HCT116 (cell line): ENCODE measurements around the gene CALCOCO2. TPM values are rescaled to one million over a fixed set of nuclear protein-coding genes. Genes with fewer than 3 reads are reported as not detected.

ENCODE experiments used
- ATAC-seq: fragments of 200-7000 bp; cut with Tn5 transposase; 2 replicates; pipeline ENCODE4 v1.9.1; 2020; ENCODE audit warnings: mild to moderate bottlenecking, moderate library complexity
- BruUV-seq: library from RNA; stranded (reverse); fragments of 400-500 nt; replicated peaks from 2 replicates; lab custom pipeline; 2021; lab: Mats Ljungman, UMichigan
- CTCF ChIA-PET: fragments of 300-600 bp; sonication (Branson Sonifier 250); formaldehyde crosslinking; loops from one replicate; lab custom pipeline; 2021; ENCODE audit warnings: antibody characterized with exemption; lab: Charles Lee
- POLR2A ChIA-PET: fragments of 300-600, 350-600 bp; sonication (Branson Sonifier 250); formaldehyde crosslinking; loops from one replicate; lab custom pipeline; 2021; ENCODE audit warnings: antibody characterized with exemption; lab: Charles Lee
- RAD21 ChIA-PET, 2 experiments: fragments of 300-600 bp; sonication (Branson Sonifier 250); formaldehyde crosslinking; loops; one replicate each; lab custom pipeline; 2023; ENCODE audit warnings: low total read pairs in 2 of 2; ENCODE audit not compliant: uncharacterized antibody in 2 of 2, unreplicated experiment in 2 of 2, low non-redundant PET in 1 of 2; lab: Charles Lee
- DNase-seq: peaks from one replicate; pipeline ENCODE4 v3.0.0-alpha.2; 2010; ENCODE audit warnings: low read depth, low spot score
- H2AFZ ChIP-seq: fragments of 200-600 bp; shearing (Covaris generic), sonication (generic); 2 replicates; pipeline ENCODE4 v1.6.1; 2017; ENCODE audit warnings: low read depth, mixed run types, mixed read lengths, antibody characterized with exemption, low read length; ENCODE audit not compliant: poor library complexity, severe bottlenecking
- H3K27ac ChIP-seq: 2 replicates; pipeline ENCODE4 v1.5.1; 2012; ENCODE audit warnings: low read depth, low read length
- H3K27me3 ChIP-seq: fragments of 200-600 bp; sonication (generic); 2 replicates; pipeline ENCODE4 v1.6.1; 2016; ENCODE audit warnings: mixed run types, low read length, mixed read lengths; ENCODE audit not compliant: insufficient read depth
- H3K36me3 ChIP-seq, 2 experiments: fragments of 200-500 bp in 1 of 2; fragments of 200-600 bp in 1 of 2; sonication (Bioruptor generic) in 1 of 2; sonication (generic) in 1 of 2; 2 replicates each; pipeline versions ENCODE4 v1.5.1 to v1.6.1; 2014 to 2016; ENCODE audit warnings: low read length in 2 of 2, inconsistent platforms in 1 of 2, mixed read lengths in 1 of 2, mixed run types in 1 of 2; ENCODE audit not compliant: insufficient read depth in 2 of 2, control insufficient read depth in 1 of 2
- H3K4me1 ChIP-seq, 2 experiments: fragments of 200-600 bp in 1 of 2; sonication (generic) in 1 of 2; 2 replicates each; pipeline versions ENCODE4 v1.5.1 to v1.6.1; 2012 to 2017; ENCODE audit warnings: low read length in 2 of 2, inconsistent platforms in 1 of 2, mild to moderate bottlenecking in 1 of 2, mixed read lengths in 1 of 2, mixed run types in 1 of 2, moderate library complexity in 1 of 2; ENCODE audit not compliant: insufficient read depth in 2 of 2, control insufficient read depth in 1 of 2
- H3K4me2 ChIP-seq: fragments of 200-600 bp; sonication (generic); 2 replicates; pipeline ENCODE4 v1.6.1; 2017; ENCODE audit warnings: mixed run types, low read length, mixed read lengths
- H3K4me3 ChIP-seq, 2 experiments: fragments of 200-600 bp in 1 of 2; sonication (generic) in 1 of 2; replicated peaks in 1 of 2; 2 replicates each; pipeline ENCODE4 v1.5.1; 2011 to 2016; ENCODE audit warnings: low read length in 2 of 2, control low read depth in 1 of 2, low read depth in 1 of 2, mild to moderate bottlenecking in 1 of 2, mixed read lengths in 1 of 2, mixed run types in 1 of 2
- H3K79me2 ChIP-seq: fragments of 200-600 bp; sonication (generic); 2 replicates; pipeline ENCODE4 v1.6.1; 2017; ENCODE audit warnings: mild to moderate bottlenecking, mixed run types, low read length, moderate library complexity, mixed read lengths; ENCODE audit not compliant: insufficient read depth
- H3K9ac ChIP-seq: fragments of 200-600 bp; sonication (generic); 2 replicates; pipeline ENCODE4 v1.6.1; 2016; ENCODE audit warnings: low read length, mixed read lengths
- H3K9me2 ChIP-seq: fragments of 200-600 bp; sonication (generic), shearing (Covaris generic); 2 replicates; pipeline ENCODE4 v1.6.1; 2017; ENCODE audit warnings: mixed run types, mild to moderate bottlenecking, moderate library complexity; ENCODE audit not compliant: insufficient read depth
- H3K9me3 ChIP-seq, 2 experiments: fragments of 200-500 bp in 1 of 2; fragments of 200-600 bp in 1 of 2; sonication (Bioruptor generic) in 1 of 2; sonication (generic) in 1 of 2; 2 replicates each; pipeline ENCODE4 v1.6.1; 2014 to 2017; ENCODE audit warnings: low read length in 2 of 2, mixed read lengths in 2 of 2, inconsistent platforms in 1 of 2, low read depth in 1 of 2, mild to moderate bottlenecking in 1 of 2, mixed run types in 1 of 2, moderate library complexity in 1 of 2; ENCODE audit not compliant: control insufficient read depth in 1 of 2, insufficient read depth in 1 of 2
- H4K20me1 ChIP-seq: fragments of 200-600 bp; sonication (generic), shearing (Covaris generic); 2 replicates; pipeline ENCODE4 v1.6.1; 2017; ENCODE audit warnings: mixed run types, mild to moderate bottlenecking, moderate library complexity; ENCODE audit not compliant: insufficient read depth
- CBX3 ChIP-seq: IDR thresholded peaks from 2 replicates; pipeline ENCODE4 v1.6.1; 2012; ENCODE audit warnings: low read depth
- EGR1 ChIP-seq: IDR thresholded peaks from 2 replicates; pipeline ENCODE4 v1.6.1; 2012; ENCODE audit warnings: low read depth
- EZH2 ChIP-seq: fragments of 200-600 bp; sonication (generic); IDR thresholded peaks from 2 replicates; pipeline ENCODE4 v1.6.1; 2017; ENCODE audit warnings: antibody characterized with exemption, mixed run types
- EZH2phosphoT487 ChIP-seq: fragments of 200-600 bp; IDR thresholded peaks from 2 replicates; pipeline ENCODE4 v1.6.1; 2018; ENCODE audit warnings: antibody characterized with exemption, borderline replicate concordance
- JUND ChIP-seq: IDR thresholded peaks from 2 replicates; pipeline ENCODE4 v1.6.1; 2012
- MAX ChIP-seq: IDR thresholded peaks from 2 replicates; pipeline ENCODE4 v1.6.1; 2012
- SIN3A ChIP-seq: IDR thresholded peaks from 2 replicates; pipeline ENCODE4 v1.6.1; 2012; ENCODE audit warnings: low read depth
- SP1 ChIP-seq: IDR thresholded peaks from 2 replicates; pipeline ENCODE4 v1.6.1; 2012; ENCODE audit warnings: low read depth
- SRF ChIP-seq: IDR thresholded peaks from 2 replicates; pipeline ENCODE4 v1.6.1; 2012; ENCODE audit warnings: low read depth
- TCF7L2 ChIP-seq: IDR thresholded peaks from 2 replicates; pipeline ENCODE4 v1.7.0; 2011; ENCODE audit warnings: borderline replicate concordance, inconsistent platforms; ENCODE audit not compliant: insufficient read depth, insufficient read length; ENCODE audit errors: extremely low read depth
- ZBTB33 ChIP-seq: IDR thresholded peaks from 2 replicates; pipeline ENCODE4 v1.6.1; 2011; ENCODE audit warnings: mild to moderate bottlenecking, low read length, moderate library complexity; ENCODE audit not compliant: insufficient replicate concordance; ENCODE audit errors: extremely low read depth
- ZFX ChIP-seq: fragments of 450-650 bp; IDR thresholded peaks from 2 replicates; pipeline ENCODE4 v1.6.1; 2017
- ZNF274 ChIP-seq: fragments of 200-500 bp; sonication (Bioruptor generic); IDR thresholded peaks from 2 replicates; pipeline ENCODE4 v1.6.1; 2014; ENCODE audit warnings: mild to moderate bottlenecking, low read depth, low read length, inconsistent platforms
- intact Hi-C: fragments of 100-400 bp; cut with micrococcal nuclease; formaldehyde crosslinking; loops from 2 replicates; pipeline ENCODE4 v1.10.0; 2022
- total RNA-seq: library from RNA; stranded (reverse); gene quantifications from one replicate; pipeline ENCODE4 v1.2.1, GENCODE V29; 2021; ENCODE audit not compliant: unreplicated experiment
- TF ChIP-seq, protein P1 (sequence below), 3 experiments: fragments of 200-600 bp in 1 of 3; sonication (generic) in 1 of 3; IDR thresholded peaks in 2 of 3; conservative IDR thresholded peaks in 1 of 3; 2 replicates each; pipeline ENCODE4 v1.5.1; 2012 to 2017; ENCODE audit warnings: low read depth in 2 of 3, low read length in 2 of 3, antibody characterized with exemption in 1 of 3, borderline replicate concordance in 1 of 3, control low read depth in 1 of 3, mild to moderate bottlenecking in 1 of 3, mixed read lengths in 1 of 3, mixed run types in 1 of 3, moderate library complexity in 1 of 3; ENCODE audit not compliant: insufficient read depth in 1 of 3
- TF ChIP-seq, protein P2 (sequence below): IDR thresholded peaks from 2 replicates; pipeline ENCODE4 v1.6.1; 2012

Gene CALCOCO2
- total RNA-seq, 1 experiment from 2014 or later: 151 TPM

GRCh38 chr17:48799069-48799723 is 31.6 kb upstream of the CALCOCO2 start:
- RAD21 ChIA-PET: no interaction called here
- CTCF ChIA-PET: interaction anchor here (1.0 to 1.8 kb wide), 5 partner anchors 8 to 121 kb away, joined by 5 to 7 read pairs (median 5); no protein-coding TSS in a partner anchor
- no peaks in the 10 kb centered on the region for H3K9me3 ChIP-seq
- BruUV-seq: no TSS peak
- no peak overlapping the region for H3K9ac ChIP-seq
- no peak overlapping the region for H3K4me2 ChIP-seq
- no peaks in the 10 kb centered on the region for H4K20me1 ChIP-seq
- no peaks in the 10 kb centered on the region for H3K9me2 ChIP-seq
- POLR2A ChIA-PET: no interaction called here
- no peaks in the 10 kb centered on the region for H3K27me3 ChIP-seq
- no peaks in the 10 kb centered on the region for H3K79me2 ChIP-seq
- DNase-seq (no peak), ATAC-seq (no peak)
- TF ChIP-seq EZH2 (no peak), SRF (no peak), MAX (no peak), EGR1 (no peak), TCF7L2 (no peak), EZH2phosphoT487 (no peak), SIN3A (no peak), SP1 (no peak)
- no peak overlapping the region for H3K4me3 ChIP-seq
- H3K36me3 ChIP-seq: no peaks in the 10 kb centered on the region
- peaks cover 16 to 22% of the 10 kb centered on the region in 2 experiments for H3K4me1 ChIP-seq
- H3K27ac ChIP-seq: no peak overlapping the region
- H2AFZ ChIP-seq: no peak overlapping the region
- intact Hi-C loops: loop anchor here (10.0 kb wide), 2 partner anchors 644 to 774 kb away; no protein-coding TSS in a partner anchor

- Histone ChIP-seq H3K4me2 (no peak overlapping the region), H3K27me3 (no peaks in the 10 kb centered on the region), H2AFZ (no peak overlapping the region), H3K4me3 (no peak overlapping the region), H4K20me1 (no peaks in the 10 kb centered on the region), H3K4me1 (peaks cover 15 to 23% of the 10 kb centered on the region in 2 experiments), H3K27ac (no peak overlapping the region)
- ChIA-PET POLR2A (no interaction called here), CTCF (interaction anchor here (1.7 kb wide), 1 partner anchor 78 kb away, joined by 5 read pairs; no protein-coding TSS in a partner anchor), RAD21 (no interaction called here)
- intact Hi-C loops: no loop called here
- TF ChIP-seq, protein P1, sequence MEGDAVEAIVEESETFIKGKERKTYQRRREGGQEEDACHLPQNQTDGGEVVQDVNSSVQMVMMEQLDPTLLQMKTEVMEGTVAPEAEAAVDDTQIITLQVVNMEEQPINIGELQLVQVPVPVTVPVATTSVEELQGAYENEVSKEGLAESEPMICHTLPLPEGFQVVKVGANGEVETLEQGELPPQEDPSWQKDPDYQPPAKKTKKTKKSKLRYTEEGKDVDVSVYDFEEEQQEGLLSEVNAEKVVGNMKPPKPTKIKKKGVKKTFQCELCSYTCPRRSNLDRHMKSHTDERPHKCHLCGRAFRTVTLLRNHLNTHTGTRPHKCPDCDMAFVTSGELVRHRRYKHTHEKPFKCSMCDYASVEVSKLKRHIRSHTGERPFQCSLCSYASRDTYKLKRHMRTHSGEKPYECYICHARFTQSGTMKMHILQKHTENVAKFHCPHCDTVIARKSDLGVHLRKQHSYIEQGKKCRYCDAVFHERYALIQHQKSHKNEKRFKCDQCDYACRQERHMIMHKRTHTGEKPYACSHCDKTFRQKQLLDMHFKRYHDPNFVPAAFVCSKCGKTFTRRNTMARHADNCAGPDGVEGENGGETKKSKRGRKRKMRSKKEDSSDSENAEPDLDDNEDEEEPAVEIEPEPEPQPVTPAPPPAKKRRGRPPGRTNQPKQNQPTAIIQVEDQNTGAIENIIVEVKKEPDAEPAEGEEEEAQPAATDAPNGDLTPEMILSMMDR (IDR thresholded peaks at IDR 0.05 in 2 of 3, conservative IDR thresholded peaks at IDR 0.05 in 1 of 3; ENCODE audit: borderline replicate concordance in 1 of 3, insufficient read depth in 1 of 3, low read depth in 2 of 3, low read length in 2 of 3): no peak
- TF ChIP-seq CBX3: no peak
- TF ChIP-seq MAX: no peak
- no peak for TF ChIP-seq ZBTB33
- no peak for TF ChIP-seq ZNF274
- no peak for TF ChIP-seq ZFX
- TF ChIP-seq JUND: no peak
- no peak for TF ChIP-seq SIN3A
- TF ChIP-seq, protein P2, sequence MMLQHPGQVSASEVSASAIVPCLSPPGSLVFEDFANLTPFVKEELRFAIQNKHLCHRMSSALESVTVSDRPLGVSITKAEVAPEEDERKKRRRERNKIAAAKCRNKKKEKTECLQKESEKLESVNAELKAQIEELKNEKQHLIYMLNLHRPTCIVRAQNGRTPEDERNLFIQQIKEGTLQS: no peak
- TF ChIP-seq, all 23 proteins: peak for 0
- ATAC-seq (no peak), DNase-seq (no peak)
- Histone ChIP-seq H3K36me3 (no peaks in the 10 kb centered on the region), H3K9me3 (no peaks in the 10 kb centered on the region), H3K9me2 (no peaks in the 10 kb centered on the region), H3K9ac (no peak overlapping the region), H3K79me2 (no peaks in the 10 kb centered on the region)
- BruUV-seq: no TSS peak
Measured at GRCh38 chr17:48800626-48801217, 30.1 kb upstream of the CALCOCO2 start.
